Fibroblast of lung (primary cell): Measurements from ENCODE around the gene ECPAS.

Experiments used
- CTCF ChIP-seq, 2 donors: IDR thresholded peaks in 1 of 2; conservative IDR thresholded peaks in 1 of 2; 1 replicate in 1 of 2; 2 replicates in 1 of 2; pipeline ENCODE4 v1.5.1; 2011 to 2012; ENCODE audit warnings: low read length in 2 of 2, control low read depth in 1 of 2, inconsistent platforms in 1 of 2, low read depth in 1 of 2, mild to moderate bottlenecking in 1 of 2
- EZH2 ChIP-seq: IDR thresholded peaks from 2 replicates; pipeline ENCODE4 v1.5.1; 2012; ENCODE audit warnings: low read length, control low read depth, mild to moderate bottlenecking; ENCODE audit errors: missing control alignments

GRCh38 chr9:111413996-111414395, 70.2 kb downstream of the ECPAS start:
- TF ChIP-seq CTCF (conservative IDR thresholded peaks at IDR 0.05 in 1 of 2, IDR thresholded peaks at IDR 0.05 in 1 of 2; ENCODE audit: low read depth in 1 of 2, low read length in 2 of 2) (no peak), EZH2 (no peak)
